Measurements from ENCODE around the gene GRIP2.

DNA sequence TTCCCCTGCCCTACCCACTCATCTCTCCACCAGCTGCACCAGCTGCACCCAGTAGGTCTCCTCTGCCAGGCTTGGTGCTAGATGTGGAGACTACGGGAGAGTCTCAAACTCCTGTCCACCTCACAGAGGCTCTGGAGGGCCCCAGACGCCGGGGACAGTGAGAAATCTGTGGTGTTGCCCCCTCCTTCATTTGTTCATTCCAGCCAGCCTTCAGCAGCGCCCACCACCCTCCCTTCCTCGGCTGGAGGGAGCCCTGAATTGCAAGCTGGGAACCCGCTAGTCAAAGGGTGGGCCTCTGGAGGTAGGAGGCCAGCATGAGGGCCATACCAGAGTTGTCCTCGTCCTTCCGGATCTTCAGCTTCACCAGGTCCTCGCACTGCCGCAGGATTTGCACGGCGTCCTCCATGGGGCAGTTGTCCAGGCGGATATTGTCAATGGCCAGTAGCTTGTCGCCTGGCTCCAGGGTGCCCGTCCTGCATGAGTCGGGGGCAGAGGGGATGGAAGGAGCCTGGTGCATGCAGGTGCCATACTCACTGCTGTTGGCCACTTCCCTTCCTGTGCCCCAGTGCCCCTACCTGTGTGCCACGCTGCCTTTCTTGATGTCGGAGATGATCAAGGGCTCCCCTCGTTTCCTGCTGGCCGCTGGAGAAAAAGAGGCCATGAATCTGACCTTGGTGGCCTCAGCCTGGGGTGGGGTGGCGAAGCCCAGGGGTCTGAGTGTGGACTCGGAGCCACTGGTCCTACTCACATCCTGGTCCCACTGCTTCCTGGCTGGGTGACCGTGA is 29.1 kb downstream of the GRIP2 start:
- TF ChIP-seq SP1 (IDR thresholded peaks at IDR 0.05) (no peak), ARNT (IDR thresholded peaks at IDR 0.05) (no peak), ELF4 (IDR thresholded peaks at IDR 0.05) (no peak), TARDBP (IDR thresholded peaks at IDR 0.05) (no peak), NFRKB (IDR thresholded peaks at IDR 0.05) (no peak), FOXA1 (IDR thresholded peaks at IDR 0.05) (no peak), FOXK2 (IDR thresholded peaks at IDR 0.05) (no peak), FOXM1 (IDR thresholded peaks at IDR 0.05; ENCODE audit: borderline replicate concordance) (no peak), BHLHE40 (IDR thresholded peaks at IDR 0.05; ENCODE audit: borderline replicate concordance) (no peak), HDGF (IDR thresholded peaks at IDR 0.05; ENCODE audit: borderline replicate concordance) (no peak), L3MBTL2 (conservative IDR thresholded peaks at IDR 0.05) (no peak), ZNF384 (IDR thresholded peaks at IDR 0.05) (no peak), SUZ12 (IDR thresholded peaks at IDR 0.05) (no peak)
- TF ChIP-seq, protein P1, sequence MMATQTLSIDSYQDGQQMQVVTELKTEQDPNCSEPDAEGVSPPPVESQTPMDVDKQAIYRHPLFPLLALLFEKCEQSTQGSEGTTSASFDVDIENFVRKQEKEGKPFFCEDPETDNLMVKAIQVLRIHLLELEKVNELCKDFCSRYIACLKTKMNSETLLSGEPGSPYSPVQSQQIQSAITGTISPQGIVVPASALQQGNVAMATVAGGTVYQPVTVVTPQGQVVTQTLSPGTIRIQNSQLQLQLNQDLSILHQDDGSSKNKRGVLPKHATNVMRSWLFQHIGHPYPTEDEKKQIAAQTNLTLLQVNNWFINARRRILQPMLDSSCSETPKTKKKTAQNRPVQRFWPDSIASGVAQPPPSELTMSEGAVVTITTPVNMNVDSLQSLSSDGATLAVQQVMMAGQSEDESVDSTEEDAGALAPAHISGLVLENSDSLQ (IDR thresholded peaks at IDR 0.05): no peak
